GM21717 (cell line): ENCODE data around the gene SUN5.

ENCODE experiments used
- ATAC-seq: cut with Tn5 transposase; IDR thresholded peaks from one replicate; pipeline ENCODE4 v1.9.1; 2021; ENCODE audit warnings: mild to moderate bottlenecking, moderate library complexity; ENCODE audit not compliant: unreplicated experiment

SUN5 gene

DNA sequence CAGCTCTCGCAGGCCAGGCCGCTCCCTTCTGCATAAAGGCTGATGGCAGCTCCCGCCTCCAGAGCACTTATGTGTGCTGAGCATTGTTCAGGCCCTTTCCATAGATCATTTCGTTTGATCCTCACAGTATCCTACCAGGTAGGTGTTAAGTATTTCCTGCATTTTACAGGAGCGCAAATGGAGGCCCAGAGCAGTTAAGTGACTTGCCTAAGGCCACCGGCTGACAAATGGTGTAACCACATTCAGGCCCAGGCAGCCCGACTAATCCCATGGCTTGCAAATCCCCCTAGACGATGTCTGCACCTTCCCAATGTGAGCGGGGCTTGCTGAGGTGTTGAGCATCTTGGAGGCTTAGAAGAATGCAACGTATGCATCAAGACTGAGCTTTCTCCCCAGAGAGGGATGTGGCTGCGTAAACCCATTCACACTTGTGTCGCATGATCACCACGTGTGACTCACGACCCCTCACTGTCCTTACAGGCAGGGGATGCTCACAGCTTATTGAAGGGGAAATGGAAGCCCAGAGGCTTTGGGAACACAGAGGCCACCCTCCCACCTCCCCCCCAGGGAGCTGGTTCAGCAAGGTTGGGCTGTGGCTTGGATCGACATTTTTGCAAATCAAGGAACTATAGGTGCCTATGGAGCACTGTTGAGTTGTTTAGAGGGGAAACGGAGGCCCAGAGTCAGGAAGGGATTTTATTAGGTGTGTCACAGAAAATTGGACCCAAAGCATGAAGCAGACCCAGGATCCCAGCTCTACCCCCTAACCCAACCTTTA lies 10.3 kb upstream of the SUN5 start:
- ATAC-seq = no peak

DNA sequence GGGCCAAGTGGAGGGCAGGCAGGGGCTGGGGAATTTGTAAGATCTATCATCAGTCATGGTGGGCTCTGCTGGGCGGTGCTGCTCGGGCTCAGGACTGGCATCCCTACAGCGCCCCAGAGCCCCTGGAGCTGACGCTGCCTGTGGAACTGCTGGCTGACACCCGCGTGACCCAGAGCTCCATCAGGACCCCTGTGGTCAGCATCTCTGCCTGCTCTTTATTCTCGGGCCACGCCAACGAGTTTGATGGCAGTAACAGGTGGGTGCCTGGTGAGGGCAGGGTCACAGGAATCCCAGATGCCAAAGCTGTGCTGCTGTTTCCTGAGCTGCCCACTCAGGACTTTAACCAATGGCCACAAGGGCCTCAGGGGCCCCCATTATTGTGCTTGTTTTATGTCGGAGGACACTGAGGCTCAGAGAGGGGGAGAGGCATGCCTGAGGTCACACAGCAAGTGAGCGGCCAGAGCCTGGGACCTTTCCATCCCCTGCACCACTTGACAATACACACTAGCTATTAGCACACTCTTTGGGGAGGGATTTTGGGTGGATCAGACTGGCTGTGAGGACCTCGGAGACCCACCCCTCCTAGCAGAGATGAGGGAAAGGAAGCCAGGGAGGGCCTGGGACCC lies 9.6 kb upstream of the SUN5 start:
- ATAC-seq = no peak

DNA sequence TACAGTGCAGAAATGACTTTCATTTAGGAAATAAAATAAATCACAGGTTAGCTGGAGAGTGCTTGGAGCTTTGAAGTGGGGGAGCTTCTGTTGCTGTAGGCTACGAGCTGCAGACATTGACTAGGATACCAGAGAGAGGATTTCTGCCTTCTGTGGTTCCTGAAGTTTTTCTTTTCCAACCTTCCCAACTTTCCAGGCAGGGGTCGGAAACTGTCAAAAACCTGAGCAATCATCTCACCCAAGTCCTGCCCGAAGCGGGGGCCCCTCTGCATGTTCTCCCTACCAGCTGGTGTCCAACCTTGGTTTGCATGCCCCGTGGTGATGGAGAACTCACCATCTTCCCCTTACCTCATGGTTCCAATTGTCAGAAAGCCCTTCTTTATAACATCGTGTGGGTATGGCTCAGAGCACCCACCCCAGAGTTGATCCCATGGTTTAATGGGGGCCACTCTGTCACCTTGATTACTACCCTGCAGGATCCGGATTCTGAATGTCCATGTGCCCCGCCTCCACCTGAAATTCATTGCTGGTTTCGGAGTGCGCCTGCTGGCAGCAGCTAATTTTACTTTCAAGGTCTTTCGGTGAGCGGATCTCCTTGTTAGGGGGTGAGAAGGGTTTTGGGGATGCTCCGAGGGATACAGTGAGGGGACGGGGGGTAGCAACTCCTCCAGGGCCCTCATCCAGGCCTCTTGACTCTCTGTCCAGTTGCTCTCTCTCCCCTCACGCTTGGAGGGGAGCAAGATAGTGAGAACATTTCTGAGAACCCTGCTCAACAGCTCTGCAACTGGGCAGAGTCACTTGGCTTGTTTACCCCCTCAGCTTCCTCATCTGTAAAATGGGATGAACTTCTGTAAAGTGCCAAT lies 8.3 kb upstream of the SUN5 start:
- ATAC-seq = no peak

DNA sequence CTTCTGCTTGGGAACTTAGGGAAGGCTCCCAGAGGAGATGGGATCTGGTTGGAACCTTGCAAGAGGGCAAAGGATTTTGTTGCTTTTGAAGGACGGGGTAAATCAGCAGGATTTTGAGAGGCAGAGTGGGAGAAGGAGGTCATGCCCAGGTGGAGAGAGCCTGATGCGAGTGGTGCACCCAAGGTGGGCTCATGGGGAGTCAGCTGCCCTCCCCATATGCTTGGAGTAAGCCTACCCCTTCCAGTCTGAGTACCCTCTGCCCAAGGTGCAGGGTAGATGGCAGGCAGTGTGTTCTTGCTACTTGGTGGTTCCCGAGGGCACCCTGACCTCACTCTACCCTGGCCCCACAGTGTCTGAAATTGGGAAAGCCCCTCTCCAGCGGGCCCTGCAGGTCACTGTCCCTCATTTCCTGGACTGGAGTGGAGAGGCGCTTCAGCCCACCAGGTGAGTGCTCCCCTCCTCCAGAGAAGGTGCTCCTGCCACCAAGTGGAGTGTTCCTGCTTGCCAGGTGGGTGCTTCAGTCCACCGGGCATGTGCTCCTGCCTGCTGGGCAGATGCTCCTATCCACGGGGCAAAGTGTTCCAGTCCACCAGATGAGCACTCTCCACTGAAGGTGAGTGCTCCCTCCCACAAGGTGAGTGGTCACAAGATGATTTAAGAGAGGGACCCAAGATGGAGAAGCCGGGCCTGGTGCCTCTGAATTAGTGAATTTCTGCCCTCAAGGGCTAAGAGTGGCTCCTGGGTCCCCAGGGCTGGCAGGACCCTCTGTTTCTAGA lies 6.6 kb upstream of the SUN5 start:
- ATAC-seq = no peak

DNA sequence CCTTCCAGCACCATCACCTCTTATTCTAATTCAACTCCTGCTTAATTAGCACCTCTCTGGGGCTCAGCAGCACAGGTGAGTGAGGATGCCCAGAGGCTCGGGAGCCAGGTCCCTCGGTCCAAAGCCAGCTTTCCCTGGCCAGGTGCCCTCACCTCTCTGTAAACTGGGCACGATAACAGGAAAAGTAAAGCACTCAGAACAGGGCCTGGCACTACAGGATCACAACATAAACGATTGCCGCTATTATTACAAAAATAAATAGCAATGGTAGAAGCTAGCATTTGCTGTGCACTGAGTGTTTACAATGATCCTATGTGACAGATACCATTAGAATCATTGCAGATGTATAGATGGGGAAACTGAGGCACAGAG lies 5.9 kb upstream of the SUN5 start:
- ATAC-seq = no peak

DNA sequence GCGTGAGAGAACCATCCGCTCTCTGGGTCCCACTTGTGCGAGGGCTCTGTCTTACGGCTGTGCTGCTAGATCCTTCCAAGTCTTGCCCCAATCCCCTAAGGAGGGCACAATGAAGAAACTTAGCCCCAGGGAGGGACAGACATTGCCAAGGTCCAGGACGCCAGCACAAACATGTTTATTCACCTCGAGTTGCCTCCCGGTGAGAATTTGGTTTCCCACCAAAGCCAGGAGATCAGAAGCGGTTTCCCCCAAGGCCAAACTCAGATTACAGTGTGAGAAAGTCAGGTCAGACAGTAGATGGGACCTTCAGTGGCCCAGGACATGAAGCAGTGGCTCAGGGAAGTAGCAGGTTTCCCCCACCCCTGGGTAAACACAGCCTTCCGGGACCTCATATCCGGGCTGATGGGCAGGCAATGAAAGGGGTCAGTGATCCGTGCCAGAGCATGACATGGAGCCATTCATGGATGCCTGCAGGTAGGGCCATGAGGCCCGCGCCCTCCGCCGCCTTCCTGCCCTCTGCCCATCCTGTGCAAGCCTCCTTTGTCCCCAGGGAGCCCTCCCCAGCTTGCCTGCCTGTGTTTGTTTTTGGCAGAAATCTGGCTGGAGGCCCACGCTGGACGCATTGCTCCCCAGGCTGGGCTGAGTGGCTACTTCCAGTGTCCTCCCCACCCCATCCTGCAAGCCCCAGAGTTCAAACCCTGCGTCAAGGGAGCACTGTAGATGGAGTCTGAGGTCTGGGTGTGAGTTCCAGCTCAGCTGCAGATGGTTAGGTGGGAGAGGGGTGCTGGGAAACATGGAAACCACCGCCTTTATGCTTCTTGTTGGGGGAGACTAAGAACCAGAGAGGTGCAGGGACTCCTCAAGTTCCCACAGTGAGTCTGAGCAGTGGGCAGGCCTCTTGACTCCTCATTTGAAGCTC lies 5.2 kb upstream of the SUN5 start:
- no peak for ATAC-seq

DNA sequence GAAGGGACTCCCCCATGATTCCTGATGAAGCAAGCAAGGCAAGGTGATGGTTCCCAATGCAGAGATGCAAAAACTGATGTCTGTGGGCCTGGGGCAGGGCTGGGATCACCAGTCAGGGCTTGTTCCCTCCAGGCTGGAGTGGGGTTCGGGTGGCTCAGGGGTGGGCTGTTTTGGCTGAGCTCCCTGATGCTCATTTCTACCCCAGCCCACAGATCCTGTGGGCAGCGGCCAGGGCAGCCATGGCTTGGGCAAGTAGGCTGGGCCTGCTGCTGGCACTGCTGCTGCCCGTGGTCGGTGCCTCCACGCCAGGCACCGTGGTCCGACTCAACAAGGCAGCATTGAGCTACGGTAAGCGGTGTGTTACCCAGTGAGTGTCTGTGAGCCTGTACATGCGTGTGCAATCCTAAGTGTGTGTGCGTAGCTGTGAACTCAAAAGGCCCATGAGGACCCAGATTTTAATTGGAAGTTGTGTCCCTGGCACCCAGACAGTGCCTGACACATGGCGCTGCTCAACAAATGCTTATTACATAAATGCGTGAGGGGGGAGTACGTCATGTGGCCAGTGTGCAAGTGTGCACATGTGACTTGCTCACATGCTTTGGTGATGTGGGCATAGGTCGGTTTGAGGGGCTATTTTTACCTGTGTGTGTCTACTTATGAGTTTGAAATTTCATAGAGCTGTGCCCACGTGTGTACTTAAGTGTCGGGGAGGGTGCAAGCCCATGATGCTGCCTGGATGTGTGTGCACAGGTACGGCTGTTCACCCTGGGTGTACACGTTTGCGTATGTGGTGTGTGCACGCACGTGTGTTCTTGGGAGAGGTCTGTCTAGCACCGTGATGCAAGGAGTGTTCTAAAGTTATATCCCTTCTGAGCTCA lies 4.3 kb upstream of the SUN5 start:
- ATAC-seq = no peak

DNA sequence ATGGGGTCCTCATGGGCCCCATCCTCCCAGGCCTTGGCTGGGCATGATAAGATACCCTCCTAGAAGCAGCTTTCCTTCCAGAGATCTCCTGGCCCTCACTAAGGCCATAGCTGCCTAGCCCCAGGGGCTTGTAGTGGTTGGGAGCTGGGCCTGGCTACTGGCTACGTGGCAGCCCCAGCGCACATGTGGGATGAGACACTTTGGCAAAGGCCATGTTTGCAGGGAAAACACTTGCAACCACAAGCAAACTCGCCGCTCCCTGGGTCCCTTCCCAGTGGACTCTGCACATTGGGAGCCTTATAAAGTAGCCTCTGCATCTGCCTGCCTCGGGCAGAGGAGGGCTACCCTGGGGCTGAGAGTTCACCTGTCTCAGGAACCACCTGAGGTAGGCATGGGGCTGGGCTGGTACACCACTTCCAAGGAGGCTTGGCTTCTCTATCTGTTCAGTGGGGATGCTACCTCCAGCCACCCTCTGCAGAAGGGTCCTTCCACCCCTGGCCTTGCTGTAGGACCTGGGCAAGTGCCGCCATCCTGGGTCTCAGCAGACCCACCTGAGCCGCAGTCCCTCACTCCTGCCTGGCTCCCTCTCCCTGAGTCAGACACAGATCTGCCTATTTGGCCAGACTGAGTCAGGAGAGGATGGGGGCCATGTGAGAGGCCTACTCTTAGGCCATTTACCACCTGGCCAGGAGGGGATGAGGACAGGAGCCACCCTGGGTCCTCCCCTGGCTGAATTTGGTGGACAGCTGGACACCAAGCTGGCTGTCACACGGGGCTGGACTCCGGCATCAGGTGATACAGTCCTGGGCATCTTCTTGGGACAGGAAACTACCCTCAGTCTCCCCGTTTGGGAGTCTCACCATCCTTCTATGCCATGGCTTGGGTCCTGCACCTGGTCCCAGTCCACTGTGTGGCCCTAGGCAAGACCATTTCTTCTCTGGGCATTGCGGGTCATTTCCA lies 3.4 kb upstream of the SUN5 start, which contains the start of gene BPIFB2:
Gene BPIFB2 (plus strand): TSS at position 329 of the 960 bp plus-strand sequence. CDS start 871 bp downstream, outside the sequence.
- no peak for ATAC-seq

DNA sequence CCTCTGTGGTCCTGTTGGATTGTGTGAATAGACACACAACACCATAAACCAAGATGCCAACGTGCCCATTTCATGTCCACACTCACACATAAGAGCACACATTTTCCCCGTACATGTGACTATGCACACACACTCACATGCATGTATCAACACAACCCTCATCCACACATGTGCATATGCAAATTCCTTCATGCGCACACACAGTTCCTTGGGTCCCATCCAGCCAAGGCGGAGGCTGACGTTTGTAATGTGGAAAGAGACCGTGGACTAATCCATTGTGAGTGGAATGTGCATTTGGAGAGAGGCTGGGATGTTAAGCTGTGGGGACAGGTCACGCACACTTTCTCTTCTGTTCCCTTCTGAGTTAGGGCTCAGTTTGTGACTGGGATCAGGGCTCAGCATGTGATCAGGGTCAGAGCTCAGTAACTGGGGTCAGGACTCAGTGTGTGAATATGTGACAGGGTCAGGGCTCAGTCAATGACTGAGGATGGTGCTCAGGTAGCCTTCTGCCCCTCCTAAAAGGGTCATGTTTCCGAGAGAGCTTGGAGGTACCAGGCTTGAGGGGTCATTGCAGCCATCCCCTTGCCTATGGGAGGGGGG lies 2.6 kb upstream of the SUN5 start:
- no peak for ATAC-seq

DNA sequence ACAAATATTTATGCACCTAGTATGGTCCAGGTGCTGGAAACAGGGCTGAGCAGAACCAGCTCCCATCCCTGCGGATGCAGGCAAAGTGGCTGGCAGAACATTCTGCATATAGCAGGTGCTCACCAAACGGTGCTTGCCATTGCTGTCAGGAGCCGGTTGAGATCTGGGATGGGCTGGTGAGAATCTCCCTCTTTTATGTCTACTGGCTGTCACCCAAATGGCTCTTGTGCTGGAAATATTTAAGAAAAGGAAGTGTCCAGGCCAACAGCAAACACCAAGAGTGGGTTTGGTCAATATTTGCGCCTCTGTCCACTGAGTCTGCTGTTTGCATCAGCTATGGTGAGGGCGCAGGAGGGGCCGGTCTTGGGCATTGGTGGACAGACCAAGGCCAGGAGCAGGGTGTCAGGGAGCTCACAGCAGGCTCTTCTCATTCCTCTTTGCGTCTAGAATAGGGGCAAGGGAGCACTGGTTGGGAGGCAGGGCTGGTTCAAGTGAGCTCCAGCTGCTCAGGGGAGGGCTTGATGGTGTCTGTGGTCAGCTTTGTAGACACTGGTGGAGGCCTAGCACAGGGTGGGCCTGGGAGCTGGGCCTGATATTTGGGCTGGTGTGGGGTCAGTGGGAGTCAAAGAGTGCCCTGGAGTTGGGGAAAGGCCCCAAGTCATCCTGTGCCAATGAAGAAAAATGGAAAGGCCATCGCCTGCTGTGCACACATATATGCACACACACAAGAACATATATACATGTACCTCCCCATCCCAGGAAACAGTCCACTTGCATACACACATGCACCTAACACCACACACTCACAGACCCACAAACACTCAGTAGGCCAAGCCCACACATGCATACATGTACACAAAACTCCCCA lies 1.9 kb upstream of the SUN5 start:
- ATAC-seq = no peak

DNA sequence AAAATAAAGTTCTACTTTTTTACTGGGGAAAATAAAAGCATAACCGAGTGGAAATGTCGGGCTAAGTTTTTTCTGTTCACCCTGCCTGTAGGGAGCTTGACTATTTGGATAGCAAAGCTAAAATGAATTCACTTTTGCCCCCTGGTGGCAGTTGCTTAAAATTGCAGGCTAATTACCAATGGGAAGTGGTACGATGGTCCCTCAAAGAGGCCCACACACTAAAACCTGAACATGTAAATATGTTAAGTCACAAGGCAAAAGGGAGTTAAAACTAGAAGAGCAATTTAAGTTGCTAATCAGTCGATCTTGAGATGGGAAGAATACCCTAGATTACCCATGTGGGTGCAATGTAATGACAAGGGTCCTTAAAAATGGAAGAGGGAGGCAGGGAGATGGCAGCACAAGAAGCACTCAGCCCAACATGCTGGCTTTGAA lies 916 bp upstream of the SUN5 start:
- ATAC-seq = no peak

DNA sequence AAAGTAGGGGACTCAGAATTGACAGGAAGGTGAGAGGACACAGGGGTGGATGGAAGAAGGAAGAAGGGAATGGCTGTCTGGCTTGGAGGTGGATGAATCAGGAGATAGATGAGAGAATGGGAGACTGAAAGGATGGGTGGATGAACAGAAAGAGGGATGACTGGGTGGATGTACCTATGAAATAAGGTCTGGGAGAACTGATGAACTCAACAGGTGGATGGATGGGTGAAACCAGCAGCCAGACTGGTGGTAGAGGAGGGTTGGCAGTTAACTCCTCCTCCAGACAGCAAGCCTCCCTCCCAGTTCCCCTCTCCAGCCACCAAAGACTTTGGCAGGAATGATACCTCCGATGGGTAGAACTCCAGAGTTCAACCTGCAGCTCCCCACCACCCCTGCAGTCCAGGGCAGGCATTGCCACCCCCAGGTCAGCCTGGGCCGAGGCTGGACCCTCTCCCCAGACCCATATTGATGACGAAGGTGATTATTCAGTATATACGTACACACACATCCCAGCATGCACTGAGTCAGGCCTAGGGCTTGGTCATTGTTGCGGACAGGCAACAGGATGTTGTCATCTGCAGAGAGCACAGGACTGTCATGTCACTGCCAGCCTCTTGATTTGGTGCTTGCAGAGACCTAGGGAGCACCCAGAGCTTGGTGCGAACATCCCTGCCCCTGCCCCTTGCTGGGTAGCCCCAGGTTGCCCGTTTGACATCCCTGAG lies 2.0 kb downstream of the SUN5 start:
- no peak for ATAC-seq

DNA sequence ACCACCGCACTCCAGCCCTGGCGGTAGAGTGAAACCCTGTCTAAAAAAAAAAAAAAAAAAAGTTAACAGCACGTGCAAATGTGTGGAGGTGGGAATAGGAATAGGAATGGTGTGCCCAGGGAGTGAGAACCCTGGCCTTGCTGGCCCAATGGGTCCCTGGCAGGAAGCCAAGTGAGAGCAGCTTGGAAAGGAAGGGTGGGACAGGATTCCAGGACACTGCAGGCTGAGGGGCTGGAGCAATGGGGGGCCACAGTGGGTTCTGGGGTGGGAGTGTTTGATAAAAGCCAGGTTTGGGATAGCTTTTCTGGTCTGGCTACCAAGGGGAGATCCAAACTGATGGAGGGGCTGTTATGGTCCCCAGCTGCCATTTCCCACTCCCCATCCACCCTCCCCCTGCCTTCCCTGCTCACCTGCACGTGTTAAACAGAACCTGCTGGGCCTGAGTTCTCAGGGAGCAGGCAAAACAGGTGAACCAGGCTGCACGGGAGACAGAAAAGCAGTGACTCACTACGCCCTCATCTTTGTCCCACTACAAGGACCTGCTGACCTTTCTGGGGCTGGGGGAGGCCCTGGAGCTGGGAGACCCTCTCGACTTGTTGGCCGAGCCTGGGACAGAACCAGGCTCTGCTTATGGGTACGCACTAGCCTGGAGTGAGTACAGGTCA lies 3.3 kb downstream of the SUN5 start:
- no peak for ATAC-seq

DNA sequence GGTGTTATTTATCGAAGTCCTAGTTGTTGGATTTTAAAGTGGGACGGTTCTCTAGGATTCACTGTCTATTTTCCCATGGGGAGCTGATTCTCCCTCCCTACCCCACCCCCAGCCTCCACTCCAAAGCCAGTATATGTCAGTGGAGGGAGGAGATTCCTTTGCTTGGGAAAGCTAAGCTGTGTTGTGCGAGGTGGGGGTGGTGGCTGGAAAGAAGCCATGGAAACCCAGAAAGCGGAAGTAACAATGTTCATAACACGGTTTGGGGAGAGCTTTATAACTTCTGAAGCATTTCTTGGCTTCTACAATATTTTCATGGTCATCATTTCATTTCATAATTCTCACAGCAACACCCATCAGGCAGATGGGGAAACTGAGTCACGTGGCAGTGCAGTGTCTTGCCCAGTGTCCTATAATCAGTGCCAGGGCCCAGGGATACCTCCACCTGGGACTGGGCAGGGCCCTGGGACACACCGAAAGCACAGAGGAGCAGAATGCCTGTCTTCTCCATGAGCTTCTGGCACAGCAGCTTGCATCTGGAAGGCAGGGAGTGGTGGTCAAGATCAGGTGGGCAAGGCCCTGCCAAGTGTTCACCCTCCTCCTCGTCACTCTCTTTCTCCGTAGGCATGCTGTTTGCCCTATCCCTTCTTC lies 4.5 kb downstream of the SUN5 start:
- ATAC-seq = no peak

DNA sequence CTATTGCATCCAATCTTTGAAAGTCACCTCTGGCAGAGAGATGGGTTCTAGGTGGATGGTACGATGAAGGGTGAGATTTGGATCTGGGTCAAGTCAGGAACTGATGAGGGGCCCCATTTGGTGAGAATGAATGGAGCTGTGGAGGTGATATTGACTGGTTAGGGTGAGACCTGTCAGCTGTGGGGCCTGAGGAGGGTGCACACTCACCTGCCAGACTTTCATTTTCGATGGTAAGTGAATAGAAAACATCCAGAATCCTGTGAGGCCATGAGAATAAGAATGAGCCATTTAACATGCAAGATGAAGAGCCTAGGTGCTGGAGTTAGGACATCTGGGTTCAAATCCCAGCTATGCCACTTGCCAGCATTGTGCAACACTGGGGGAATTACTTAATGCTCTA lies 6.8 kb downstream of the SUN5 start:
- ATAC-seq = no peak
